ENCODE measurements around the gene RPL10A.

DNA sequence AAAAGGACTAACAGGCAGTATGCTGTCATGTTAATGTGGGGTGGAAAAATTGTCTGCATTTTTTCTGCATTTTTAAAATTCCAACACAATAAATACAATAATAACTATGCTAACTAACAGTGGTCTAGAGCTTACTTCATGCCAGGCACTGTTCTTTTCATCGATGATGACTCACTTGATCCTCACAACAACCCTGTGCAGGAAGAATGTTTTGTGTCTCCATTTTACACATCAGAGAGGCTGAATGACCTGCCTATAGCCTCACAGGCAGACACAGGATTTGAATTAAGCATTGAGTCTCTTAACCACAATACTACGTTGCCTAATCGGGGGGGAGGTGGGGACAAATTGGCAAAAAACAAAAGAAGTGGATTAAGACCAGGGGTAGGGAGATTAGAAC, 42.9 kb upstream of the RPL10A start:
- TF ChIP-seq CTCF (conservative IDR thresholded peaks at IDR 0.05): no peak
- no peak for TF ChIP-seq ZFX (IDR thresholded peaks at IDR 0.05)

All from C4-2B (cell line).